Measurements from ENCODE around the gene TTLL1. TPM values are rescaled to one million over a fixed set of nuclear protein-coding genes. Genes with fewer than 3 reads are reported as not detected.
A peak's percentile ranks its signal among the peaks of the same experiment; 100 is the strongest.

Gene TTLL1
- total and polyA plus RNA-seq, 2 of the 4 experiments (the other 2 are of a cell fraction): 10.8 to 13.2 TPM

DNA sequence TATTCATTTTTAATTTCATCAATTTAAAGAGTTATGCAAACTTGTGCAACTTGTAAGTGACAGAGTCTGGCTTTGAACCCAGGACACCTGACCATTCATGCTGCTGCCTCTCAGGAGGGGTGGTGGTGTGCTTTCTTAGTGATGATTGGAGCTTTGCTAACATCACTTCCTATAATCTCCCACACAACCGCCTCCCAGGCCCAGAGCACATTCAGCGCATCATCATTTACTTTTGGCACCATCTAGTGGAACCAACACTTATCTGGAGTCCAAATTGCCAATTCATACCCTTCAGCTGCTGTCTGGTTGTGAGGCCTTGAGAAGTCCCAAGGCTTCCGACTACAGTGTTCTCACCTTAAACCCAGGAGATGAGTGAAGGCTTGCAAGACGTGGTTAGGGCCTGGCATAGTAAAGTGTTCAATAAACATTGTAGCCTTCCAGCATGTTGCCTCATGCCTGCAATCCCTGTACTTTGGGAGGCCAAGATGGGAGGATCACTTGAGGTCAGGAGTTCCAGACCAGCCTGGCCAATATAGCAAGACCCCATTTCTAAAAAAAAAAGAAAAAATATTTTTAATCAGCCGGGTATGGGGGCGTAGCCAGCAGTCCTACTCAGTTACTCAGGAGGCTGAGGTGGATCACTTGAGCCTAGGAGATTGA is 1.1 kb upstream of the TTLL1 start:
- Histone ChIP-seq H3K14ac (replicated peaks; ENCODE audit: low read depth, low read length) (no peak overlapping the region), H2BK5ac (ENCODE audit: low read depth, low read length, poor library complexity, severe bottlenecking) (no peak overlapping the region), H4K20me1 (ENCODE audit: insufficient read depth, low read length) (no peaks in the 10 kb centered on the region), H2AK5ac (ENCODE audit: low read depth, low read length) (peak overlapping the region; percentile 36; the same call in 1 of the 2 replicates), H3K4me3 (ENCODE audit: insufficient read depth, low read depth, low read length) (no peak overlapping the region), H3K56ac (ENCODE audit: extremely low read depth, insufficient read depth, low read length) (no peak overlapping the region), H3K79me1 (ENCODE audit: low read depth in 1 of 2, low read length in 2 of 2) (peaks cover 0 to 19% of the 10 kb centered on the region in 2 experiments; a peak in 2 of 4 replicates), H2AFZ (replicated peaks; ENCODE audit: low read length, poor library complexity) (peak overlapping the region; percentile 75), H3K27ac (ENCODE audit: insufficient read depth, low read length) (no peak overlapping the region), H2BK15ac (ENCODE audit: low read depth, low read length) (no peak overlapping the region), H4K8ac (ENCODE audit: low read depth in 2 of 2, low read length in 2 of 2) (peak overlapping the region in 1 of 2 experiments; percentile 53; a peak in 2 of 4 replicates), H4K91ac (ENCODE audit: insufficient read depth, low read depth, low read length) (no peak overlapping the region), H3K9me1 (ENCODE audit: insufficient read depth, low read length) (peaks cover 14% of the 10 kb centered on the region), H2BK20ac (ENCODE audit: low read depth, low read length) (no peak overlapping the region), H2BK120ac (ENCODE audit: low read depth, low read length) (no peak overlapping the region), H3K23ac (ENCODE audit: low read depth, low read length) (no peak overlapping the region), H3K9me3 (ENCODE audit: control insufficient read depth, insufficient read depth, low read length) (no peaks in the 10 kb centered on the region), H3K4me1 (ENCODE audit: control insufficient read depth, insufficient read depth, low read length) (0 out of 2 replicates have a peak, but pooled peaks cover 2% of the 10 kb centered on the region), H3K36me3 (ENCODE audit: control insufficient read depth, insufficient read depth, low read length) (no peaks in the 10 kb centered on the region), H3K18ac (ENCODE audit: low read depth, low read length) (no peak overlapping the region), H3K4ac (ENCODE audit: low read depth, low read length) (peak overlapping the region; percentile 52; the same call in 1 of the 2 replicates), H4K5ac (ENCODE audit: low read depth, low read length) (no peak overlapping the region), H3K9ac (ENCODE audit: low read depth, low read length) (no peak overlapping the region), H3K4me2 (ENCODE audit: low read depth, low read length) (no peak overlapping the region), H2AK9ac (replicated peaks; ENCODE audit: low read depth, low read length, poor library complexity) (peak overlapping the region; percentile 76), H3K27me3 (ENCODE audit: control insufficient read depth, insufficient read depth, low read length) (no peaks in the 10 kb centered on the region)
- intact Hi-C loops (cut with micrococcal nuclease) (loop anchor here (1.0 kb wide), 1 partner anchor 310 kb away; no protein-coding TSS in a partner anchor), dilution Hi-C loops (cut with HindIII; ENCODE audit: low sequenced_read_pairs, unreplicated experiment) (no loop called here), in situ Hi-C loops (cut with MboI; ENCODE audit: low sequenced_read_pairs) (no loop called here)
- CTCF ChIA-PET: interaction anchor here (0.7 kb wide), 1 partner anchor 234 kb away, joined by 4 read pairs; no protein-coding TSS in a partner anchor
- DNase-seq (peak; percentile 80), ATAC-seq (ENCODE audit: low read depth) (0 out of 2 replicates have a peak, but pooled peaks have one; percentile 15)
- POLR2A ChIA-PET (ENCODE audit: unreplicated experiment): no interaction called here
- no CpG with 5 or more reads among the region's 6 CpGs for WGBS, 2 experiments (ENCODE audit: extremely low coverage in 2 of 2, insufficient read length in 1 of 2)
- no TSS peak for BruUV-seq (replicated peaks)
- TF ChIP-seq RCOR1 (IDR thresholded peaks at IDR 0.05; ENCODE audit: insufficient replicate concordance, low read length) (no peak), RAD21 (IDR thresholded peaks at IDR 0.05; ENCODE audit: low read length) (peak; percentile 67), POLR2A (IDR thresholded peaks at IDR 0.05; ENCODE audit: low read depth, low read length) (no peak), RFX5 (IDR thresholded peaks at IDR 0.05; ENCODE audit: low read depth, low read length) (no peak), FOS (IDR thresholded peaks at IDR 0.05; ENCODE audit: low read depth, low read length) (no peak), MAFK (IDR thresholded peaks at IDR 0.05; ENCODE audit: low read depth, low read length) (no peak), CHD1 (IDR thresholded peaks at IDR 0.05; ENCODE audit: low read depth, low read length) (no peak), BHLHE40 (IDR thresholded peaks at IDR 0.05; ENCODE audit: low read depth, low read length) (no peak), MAZ (IDR thresholded peaks at IDR 0.05; ENCODE audit: borderline replicate concordance, low read depth, low read length) (no peak), CEBPB (IDR thresholded peaks at IDR 0.05; ENCODE audit: low read depth, low read length) (no peak), NFE2L2 (IDR thresholded peaks at IDR 0.05; ENCODE audit: low read depth, low read length) (no peak), MXI1 (IDR thresholded peaks at IDR 0.05; ENCODE audit: borderline replicate concordance, low read depth, low read length) (no peak), ELK1 (IDR thresholded peaks at IDR 0.05; ENCODE audit: borderline replicate concordance, low read depth, low read length) (no peak), CTCF (conservative IDR thresholded peaks at IDR 0.05; ENCODE audit: low read depth, low read length) (peak; percentile 51), SMC3 (IDR thresholded peaks at IDR 0.05; ENCODE audit: low read depth, low read length) (peak; percentile 40; the same call in 1 of the 2 replicates)
